Kidney epithelial cell (primary cell): Measurements from ENCODE around the gene SEMA5B. TPM values are rescaled to one million over a fixed set of nuclear protein-coding genes. Genes with fewer than 3 reads are reported as not detected.

ENCODE experiments used
- DNase-seq: peaks from one replicate; pipeline ENCODE4 v3.0.0-alpha.2; 2010; ENCODE audit warnings: low read depth
- H3K27me3 ChIP-seq: 2 replicates; pipeline ENCODE4 v1.6.0; 2011; ENCODE audit warnings: low read length; ENCODE audit not compliant: control insufficient read depth, insufficient read depth
- H3K36me3 ChIP-seq: 2 replicates; pipeline ENCODE4 v1.5.1; 2011; ENCODE audit warnings: low read length; ENCODE audit not compliant: control insufficient read depth, insufficient read depth
- H3K4me3 ChIP-seq: 2 replicates; pipeline ENCODE4 v1.5.1; 2011; ENCODE audit warnings: low read depth, mild to moderate bottlenecking, control low read depth, low read length
- CTCF ChIP-seq: IDR thresholded peaks from 2 replicates; pipeline ENCODE4 v1.5.1; 2011; ENCODE audit warnings: mild to moderate bottlenecking, moderate library complexity, low read length, control low read depth, inconsistent platforms; ENCODE audit not compliant: insufficient read depth, poor library complexity, severe bottlenecking
- total RNA-seq: library from RNA; depleted of rRNA; stranded (reverse); fragments of >200 nt; gene quantifications from 2 replicates; pipeline ENCODE4 v1.2.3, GENCODE V29; 2015

SEMA5B gene
- total RNA-seq, 1 donor from 2014 or later, result not detected

GRCh38 chr3:122938783-122939425 lies 88.7 kb downstream of the SEMA5B start:
- no peak for DNase-seq
- no peak for TF ChIP-seq CTCF
- H3K27me3 ChIP-seq, result peaks cover 4% of the 10 kb centered on the region
- H3K4me3 ChIP-seq, result no peak overlapping the region
- no peaks in the 10 kb centered on the region for H3K36me3 ChIP-seq

- no peak for DNase-seq
- Histone ChIP-seq H3K4me3 (no peak overlapping the region), H3K27me3 (peaks cover 4% of the 10 kb centered on the region), H3K36me3 (no peaks in the 10 kb centered on the region)
- TF ChIP-seq CTCF, result no peak
Measured at GRCh38 chr3:122937745-122938144, 89.8 kb downstream of the SEMA5B start.

- no peak overlapping the region for H3K4me3 ChIP-seq
- TF ChIP-seq CTCF, result no peak
Measured at GRCh38 chr3:122936986-122937385, 90.6 kb downstream of the SEMA5B start.

GRCh38 chr3:122936335-122936734 lies 91.2 kb downstream of the SEMA5B start:
- no peak for DNase-seq
- Histone ChIP-seq H3K27me3 (peaks cover 4% of the 10 kb centered on the region), H3K4me3 (no peak overlapping the region), H3K36me3 (no peaks in the 10 kb centered on the region)
- TF ChIP-seq CTCF, result no peak

More at GRCh38 chr3:122936986-122937385, 90.6 kb downstream of the SEMA5B start:
- H3K36me3 ChIP-seq, result no peaks in the 10 kb centered on the region
- peaks cover 4% of the 10 kb centered on the region for H3K27me3 ChIP-seq
- no peak for DNase-seq

- no peak for DNase-seq
Measured at GRCh38 chr3:122934251-122934650, 93.3 kb downstream of the SEMA5B start.

More at GRCh38 chr3:122934251-122934650, 93.3 kb downstream of the SEMA5B start:
- no peaks in the 10 kb centered on the region for H3K36me3 ChIP-seq
- peaks cover 19% of the 10 kb centered on the region for H3K27me3 ChIP-seq
- no peak overlapping the region for H3K4me3 ChIP-seq
- no peak for TF ChIP-seq CTCF
